HG02884 (cell line): ENCODE results near the gene ZNF784.

Experiments used
- ATAC-seq: cut with Tn5 transposase; IDR thresholded peaks from one replicate; pipeline ENCODE4 v1.9.1; 2021; ENCODE audit warnings: mild to moderate bottlenecking, moderate library complexity; ENCODE audit not compliant: unreplicated experiment

ZNF784 gene

DNA sequence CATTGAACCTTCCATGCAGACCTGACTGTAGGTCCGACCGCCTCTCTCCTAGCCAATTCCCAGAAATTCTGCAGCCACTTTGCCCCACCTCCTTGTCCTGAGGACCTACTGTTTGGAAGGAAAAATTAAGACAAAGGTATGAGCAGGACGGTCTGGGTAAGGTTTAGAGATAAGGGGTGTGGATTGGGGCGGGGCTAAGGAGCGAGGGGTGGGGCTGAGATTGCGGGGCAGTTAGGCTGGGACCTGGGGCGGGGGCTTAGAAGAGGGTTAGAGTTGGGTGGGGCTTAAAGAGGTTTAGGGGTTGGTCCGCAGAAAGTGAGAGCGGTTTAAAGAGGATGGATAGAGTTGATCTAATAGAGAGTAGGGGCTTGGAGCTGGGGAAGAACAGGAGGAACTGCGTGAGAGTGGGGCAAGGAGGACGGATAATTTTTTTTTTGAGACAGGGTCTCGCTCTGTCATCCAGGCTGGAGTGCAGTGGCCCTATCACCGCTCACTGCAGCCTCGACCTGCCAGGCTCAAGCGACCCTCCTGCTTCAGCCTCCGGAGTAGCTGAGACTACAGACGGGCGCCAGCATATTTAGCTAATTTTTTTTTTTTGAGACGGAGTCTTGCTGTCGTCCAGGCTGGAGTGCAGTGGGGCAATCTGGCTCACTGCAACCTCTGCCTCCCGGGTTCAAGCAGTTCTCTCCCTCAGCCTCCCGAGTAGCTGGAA is 20.6 kb downstream of the ZNF784 start:
- ATAC-seq = no peak

DNA sequence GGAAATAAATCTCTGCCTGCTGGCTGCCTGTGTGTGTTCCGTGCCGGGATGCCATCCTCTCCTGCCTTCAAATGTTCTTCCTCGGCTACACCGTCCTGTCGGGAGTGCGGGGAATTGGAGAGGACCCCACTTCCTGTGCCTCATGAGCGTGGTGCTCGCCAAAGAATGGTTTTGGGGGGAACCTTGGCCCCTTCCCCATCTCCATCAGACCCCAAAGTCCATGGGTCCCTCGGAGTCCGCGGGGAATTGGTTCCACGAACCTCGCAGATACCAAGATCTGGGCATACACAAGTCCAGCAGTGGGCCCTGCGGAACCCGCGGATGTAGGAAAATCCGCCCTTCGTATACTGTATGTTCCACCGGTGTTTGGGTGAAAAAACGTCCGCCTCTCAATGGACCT is 21.3 kb downstream of the ZNF784 start:
- no peak for ATAC-seq

DNA sequence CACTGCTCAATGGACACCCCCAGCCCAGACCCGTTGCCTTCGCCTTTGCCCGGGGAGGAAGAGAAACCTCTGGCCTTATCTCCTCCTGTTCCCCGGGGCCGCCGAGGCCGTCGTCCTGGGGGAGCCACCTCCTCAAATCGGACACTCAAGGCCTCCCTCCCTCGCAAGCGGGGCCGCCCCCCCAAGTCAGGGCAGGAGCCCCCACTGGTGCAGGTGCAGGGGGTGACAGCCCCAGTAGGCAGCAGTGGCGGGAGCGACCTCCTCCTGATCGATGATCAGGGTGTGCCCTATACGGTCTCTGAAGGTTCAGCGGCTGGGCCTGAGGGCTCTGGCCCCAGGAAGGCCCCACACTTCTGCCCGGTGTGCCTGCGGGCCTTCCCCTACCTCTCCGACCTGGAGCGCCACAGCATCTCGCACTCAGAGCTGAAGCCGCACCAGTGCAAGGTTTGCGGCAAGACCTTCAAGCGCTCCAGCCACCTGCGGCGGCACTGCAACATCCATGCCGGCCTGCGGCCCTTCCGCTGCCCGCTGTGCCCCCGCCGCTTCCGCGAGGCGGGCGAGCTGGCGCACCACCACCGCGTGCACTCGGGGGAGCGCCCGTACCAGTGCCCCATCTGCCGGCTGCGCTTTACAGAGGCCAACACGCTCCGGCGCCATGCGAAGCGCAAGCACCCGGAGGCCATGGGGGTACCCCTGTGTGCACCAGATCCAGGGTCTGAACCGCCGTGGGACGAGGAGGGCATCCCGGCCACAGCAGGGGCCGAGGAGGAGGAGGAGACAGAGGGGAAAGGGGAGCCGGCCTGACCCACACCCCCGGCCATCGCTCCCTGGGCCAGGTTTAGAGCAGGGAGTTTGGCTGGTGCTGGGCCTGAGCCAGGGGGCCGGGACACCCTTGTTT is 22.0 kb downstream of the ZNF784 start:
- ATAC-seq = no peak

DNA sequence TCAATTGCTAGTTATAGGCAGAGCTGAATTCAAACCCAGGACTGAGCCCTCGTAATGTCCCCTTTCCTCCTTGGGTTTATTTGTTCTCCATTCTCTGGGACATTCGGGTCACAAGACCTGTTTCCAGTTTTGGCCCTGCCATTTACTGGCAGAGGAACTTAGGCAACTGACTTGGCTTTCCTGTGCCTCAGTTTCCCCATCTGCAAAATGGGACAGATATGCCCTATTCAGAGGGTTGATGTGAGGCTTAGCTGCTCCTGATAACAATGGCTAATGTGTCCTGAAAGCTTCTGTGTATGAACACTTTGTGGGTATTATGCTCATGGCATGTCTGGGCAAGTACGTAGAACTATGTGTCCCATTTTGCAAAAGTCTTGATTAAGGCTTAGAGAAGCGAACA is 23.3 kb downstream of the ZNF784 start:
- no peak for ATAC-seq

DNA sequence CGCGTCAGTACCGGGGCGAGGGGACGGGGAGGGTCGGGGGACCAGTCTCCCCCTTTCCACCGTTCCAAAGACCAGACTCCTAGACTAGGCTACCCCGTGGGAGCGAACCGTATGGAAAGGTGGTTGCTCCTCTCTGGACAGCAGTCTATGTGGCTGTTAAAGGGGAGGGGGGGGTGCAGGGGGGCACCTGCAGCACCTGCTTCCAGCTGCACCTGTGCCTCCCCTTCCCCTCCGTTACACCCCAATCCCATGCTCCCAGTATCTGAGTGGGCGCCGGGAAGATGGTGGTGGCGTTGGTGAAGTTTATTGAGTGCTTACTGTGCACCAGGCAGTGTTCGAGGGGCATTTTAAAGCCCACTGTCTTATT is 23.7 kb downstream of the ZNF784 start:
- ATAC-seq = no peak

DNA sequence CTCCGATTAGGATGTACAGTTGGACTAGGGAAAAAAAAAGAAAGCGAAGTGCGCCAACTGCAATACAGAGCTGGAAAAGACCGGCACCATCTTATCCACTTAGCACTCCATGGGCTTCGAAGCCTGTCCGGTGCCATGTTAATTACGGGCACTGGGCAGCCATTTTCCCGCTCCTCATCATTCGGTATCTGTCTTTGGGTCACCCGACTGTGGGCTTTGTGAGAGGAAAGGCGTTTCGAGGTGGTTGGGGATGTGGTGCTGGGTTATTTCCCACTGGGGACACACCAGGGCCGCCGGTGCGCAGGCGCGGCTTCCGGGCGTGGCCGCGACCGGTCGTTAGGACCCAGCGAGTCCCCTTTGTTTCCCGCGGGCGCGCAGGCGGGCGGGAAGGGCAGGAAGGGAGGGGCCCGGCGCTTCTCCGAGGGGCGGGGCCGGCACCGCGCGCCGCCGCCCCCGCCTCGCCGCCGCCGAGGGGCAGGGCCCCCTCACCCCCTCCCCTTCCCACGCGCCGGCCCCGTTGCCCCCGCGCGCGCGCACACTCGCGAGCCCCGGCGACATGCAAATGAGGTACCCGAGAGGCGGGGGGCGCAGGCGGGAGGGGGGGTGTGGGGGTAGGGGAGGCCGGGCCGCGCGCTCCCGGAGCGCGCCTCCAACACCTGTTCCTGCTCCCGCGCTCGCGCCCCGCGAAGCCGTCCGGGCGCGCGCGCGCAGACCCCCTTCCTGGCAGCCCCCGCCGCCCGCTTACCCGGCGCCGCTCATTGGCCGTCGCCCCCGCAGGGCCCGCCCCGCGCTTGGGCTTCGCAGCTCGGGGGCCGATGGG is 24.3 kb downstream of the ZNF784 start, which contains the start of gene ZNF524:
TSS of gene ZNF524 (plus strand) at position 447 of the 820 bp plus-strand sequence. CDS start 1,825 bp downstream, outside the sequence.
- peak; percentile 36 for ATAC-seq

DNA sequence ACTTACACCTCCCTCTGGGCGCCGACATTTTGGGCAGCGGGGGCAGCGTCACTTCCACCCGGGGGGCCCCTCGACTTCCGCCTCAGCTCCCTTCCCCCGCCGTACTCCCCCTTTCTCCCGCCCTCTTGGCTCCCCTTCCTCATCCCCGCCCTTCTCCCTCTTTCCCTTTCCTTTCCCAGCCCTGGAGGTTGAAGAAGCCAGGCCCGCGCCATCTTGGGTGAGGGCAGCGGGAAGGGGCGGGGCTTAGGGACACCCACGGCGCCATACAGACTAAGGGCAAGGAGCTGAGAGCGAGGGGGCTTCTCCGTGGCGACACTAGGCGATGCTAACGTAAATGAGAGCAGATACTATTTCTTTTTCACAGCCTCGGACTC is 24.9 kb downstream of the ZNF784 start, which contains the start of gene FIZ1:
TSS of gene FIZ1 (minus strand) at position 50 of the 374 bp plus-strand sequence. CDS start 1,652 bp downstream, outside the sequence.
- peak; percentile 39 for ATAC-seq

DNA sequence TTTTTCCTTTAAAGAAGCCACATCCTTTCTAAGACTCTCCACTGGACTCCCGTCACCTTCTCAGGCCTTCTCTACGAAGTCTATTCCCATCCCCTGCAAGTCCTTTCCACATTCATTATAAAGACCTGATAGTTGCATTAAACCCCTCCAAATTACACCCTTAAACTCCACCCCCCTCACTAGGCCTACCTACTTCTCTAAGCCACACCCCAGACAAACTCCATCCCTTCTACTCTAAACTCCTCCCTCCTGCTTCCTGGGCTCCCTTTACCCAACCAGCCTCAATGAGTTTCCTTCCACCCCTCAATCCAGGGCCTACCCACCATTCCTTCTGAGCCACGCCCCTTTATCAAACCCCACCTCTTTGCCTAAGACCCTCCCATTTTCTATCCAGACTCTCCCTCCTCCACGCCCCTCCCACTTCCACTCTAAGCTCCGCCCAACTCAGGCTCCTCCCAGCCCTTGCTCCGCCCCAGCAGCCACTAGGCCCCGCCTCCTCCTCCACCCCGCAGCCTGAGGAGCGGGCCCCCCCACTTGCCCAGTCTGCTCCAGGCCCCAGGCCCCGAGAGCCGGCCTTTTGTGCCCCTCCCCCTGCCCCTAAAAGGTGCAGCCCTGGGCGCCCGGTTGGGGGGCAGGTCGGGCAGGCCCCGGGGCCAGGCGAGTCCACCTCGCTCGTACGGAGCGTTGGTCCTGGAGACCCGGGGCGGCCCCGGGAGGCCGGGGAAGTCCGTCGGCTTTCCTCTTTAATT is 25.5 kb downstream of the ZNF784 start:
- ATAC-seq = peak; percentile 39

DNA sequence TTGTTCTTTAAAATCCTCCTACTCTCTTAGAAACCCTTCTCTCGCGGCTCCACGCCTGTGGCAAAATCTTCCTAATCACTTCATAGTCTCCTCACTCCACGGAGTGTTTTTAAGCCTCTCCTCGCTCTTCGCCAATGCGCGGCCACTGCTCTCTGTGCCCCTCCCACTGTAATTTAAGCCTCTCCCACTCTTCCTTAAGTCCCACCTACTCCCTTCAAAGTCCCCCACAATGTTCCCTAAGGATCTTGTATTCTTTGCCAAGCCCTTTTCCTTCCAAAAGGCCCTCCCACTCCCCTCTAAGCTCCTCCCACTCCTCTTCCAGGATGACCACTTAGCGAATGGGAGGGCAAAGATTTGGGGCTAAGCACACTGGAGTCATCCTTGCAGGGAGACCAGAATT is 26.3 kb downstream of the ZNF784 start:
- no peak for ATAC-seq

DNA sequence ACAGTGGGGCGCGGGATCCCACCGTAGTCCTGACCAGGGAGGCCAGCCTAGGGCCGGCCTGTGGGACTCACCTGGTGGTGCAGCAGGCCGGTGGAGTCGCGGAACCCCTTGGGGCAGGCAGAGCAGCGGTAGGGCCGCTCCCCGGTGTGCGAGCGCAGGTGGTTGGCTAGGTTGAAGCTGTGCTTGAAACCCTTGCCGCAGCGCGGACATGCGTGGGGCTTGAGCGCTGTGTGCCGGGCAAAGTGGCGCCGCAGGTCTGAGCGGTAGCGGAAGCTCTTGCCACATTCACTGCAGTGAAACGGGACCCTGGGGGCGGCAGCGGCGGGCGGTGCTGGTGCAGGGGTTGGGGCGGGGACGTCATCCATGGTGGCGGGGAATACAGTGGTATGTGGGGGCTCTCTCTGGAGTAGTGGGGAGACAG is 26.9 kb downstream of the ZNF784 start:
- ATAC-seq = no peak

DNA sequence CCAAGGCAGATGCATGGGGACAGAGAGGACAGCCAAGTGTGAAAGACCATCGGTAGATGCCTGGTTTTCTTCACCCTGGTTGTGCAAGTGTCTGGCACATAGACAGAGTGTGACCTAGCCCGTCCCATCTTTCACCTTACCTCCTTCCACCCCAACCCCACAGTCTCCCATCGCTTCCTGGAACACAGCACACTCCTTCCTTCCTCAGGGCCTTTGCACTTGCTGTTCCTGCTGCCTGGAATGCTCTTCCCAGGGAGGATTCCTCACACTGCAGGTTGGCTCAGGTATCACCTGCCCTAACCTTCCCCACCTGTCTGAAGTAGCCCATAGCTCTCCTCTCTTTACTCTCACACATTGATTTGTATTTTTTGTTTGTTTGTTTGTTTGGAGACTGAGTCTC is 28.1 kb downstream of the ZNF784 start:
- ATAC-seq = no peak

DNA sequence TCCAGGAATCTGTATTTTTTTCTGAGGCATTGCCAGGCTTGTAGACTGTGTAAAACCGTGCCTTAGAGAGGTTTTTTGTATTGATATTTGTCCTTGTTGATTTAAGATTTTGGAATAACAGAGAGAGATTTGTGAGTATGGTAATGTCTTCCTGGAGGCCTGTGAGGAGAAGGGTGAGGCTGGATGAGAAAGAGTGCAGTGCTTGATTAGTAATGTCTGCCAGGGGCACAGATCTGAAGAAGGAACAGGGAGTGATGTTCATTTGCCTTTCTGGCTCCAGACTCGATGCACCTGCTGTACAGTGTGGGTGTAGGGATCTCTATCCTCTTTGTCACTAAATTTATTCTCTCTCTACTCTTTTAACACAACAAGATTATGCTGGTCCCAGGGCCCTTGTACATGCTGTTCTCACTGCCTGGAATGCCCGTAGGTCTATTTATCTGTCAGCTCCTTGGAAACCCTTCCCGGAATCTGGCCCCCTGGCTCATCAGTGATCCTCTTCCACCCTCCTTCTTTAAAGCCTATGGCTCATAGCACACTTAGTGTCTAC is 29.3 kb downstream of the ZNF784 start:
- ATAC-seq = no peak

DNA sequence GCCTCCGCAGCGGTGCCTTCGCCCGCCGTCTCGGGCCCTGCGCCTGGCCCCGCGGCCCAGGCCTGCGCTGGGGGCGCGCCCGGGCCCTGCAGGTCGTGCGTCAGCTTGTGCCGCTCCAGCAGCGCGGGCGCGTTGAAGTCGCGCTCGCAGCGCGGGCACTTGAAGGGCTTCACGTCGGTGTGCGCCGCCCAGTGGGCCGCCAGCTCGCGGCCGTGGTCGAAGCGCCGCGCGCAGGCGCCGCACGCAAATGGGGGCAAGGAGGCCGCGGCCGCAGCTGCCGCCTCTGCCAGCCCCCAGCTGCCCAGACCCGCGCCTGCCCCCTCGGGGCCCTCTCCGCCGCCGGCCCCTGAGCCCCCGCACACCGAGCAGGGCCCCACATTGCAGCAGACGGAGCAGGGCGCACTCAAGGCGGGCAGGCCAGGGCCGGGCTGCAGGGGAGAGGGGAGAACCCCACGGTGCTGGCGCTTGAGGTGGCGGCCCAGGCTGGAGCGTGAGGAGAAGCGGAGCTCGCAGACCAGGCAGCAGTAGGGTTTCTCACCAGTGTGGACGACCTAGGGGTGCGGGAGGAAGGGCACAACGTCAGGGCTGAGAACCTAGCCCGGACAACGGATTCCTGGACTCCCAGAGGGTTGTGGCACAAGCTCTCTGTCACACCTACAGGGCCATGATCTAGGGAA is 31.1 kb downstream of the ZNF784 start:
- no peak for ATAC-seq

DNA sequence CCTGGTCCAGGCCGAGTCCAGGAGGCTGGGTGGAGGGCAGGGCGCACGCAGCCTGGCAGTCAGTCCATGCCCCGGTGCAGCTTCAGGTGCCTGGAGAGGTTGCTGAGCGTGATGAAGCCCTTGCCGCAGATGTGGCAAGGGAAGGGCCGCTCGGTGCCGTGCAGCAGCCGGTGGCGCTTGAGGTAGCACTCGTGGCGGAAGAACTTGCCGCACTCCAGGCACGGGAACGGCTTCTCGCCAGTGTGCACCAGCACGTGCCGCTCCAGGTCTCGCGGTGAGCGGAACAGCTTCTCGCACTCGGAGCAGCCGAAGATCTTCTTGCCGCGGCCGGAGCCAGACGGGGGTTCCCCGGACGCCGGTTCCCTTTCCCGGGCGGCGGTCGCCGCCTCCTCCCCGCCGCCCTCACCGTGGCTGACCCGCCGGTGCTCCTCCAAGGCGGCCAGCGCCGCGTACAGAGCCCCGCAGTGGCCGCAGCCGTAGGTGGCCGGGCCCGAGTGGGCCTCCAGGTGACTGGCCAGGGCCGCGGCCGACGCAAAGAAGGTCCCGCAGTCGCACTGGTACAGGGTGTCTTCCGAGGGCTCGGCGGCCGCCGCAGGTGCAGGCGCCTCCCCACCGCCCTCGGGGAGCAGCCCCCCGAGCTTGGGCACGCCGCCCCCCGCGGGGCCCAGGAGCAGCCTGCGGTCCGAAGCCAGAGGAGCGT is 31.8 kb downstream of the ZNF784 start:
- ATAC-seq = no peak

DNA sequence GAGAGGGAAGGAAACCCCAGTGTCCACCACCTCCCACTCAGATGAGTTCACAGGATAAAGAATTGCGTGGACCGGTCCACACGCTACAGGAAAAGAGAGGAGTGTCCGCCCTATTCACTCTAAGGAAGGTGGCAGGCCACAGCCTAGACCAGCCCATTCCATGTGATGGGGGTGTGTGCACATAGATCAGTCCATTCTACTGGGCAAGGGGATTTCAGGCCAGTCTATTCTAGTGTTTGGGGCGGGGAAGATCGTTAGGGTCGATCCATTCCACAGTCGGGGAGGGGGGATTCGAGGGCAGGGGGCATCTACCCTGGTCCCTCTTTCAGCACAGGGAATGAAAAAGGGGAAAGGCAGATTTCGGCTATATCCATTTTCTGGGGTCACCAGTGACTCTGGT is 32.8 kb downstream of the ZNF784 start:
- ATAC-seq = no peak

DNA sequence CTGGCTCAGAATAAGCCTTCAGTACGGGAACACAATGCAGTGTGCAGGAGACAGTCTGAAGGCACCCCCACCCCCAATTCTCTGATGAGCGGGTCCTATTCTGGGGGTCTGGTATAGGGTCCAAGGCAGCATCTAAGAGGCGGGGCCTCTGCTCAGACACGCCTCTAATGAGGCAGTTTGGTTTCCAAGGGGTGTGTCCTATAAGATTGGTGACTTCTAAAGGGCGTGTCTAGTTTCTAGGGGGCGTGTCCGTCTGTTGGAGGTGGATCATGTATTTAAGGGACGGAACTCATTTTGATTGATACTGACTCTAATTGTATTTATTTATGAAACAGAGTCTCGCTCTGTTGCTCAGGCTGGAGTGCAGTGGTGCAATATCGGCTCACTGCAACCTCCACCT is 33.7 kb downstream of the ZNF784 start:
- ATAC-seq = no peak

DNA sequence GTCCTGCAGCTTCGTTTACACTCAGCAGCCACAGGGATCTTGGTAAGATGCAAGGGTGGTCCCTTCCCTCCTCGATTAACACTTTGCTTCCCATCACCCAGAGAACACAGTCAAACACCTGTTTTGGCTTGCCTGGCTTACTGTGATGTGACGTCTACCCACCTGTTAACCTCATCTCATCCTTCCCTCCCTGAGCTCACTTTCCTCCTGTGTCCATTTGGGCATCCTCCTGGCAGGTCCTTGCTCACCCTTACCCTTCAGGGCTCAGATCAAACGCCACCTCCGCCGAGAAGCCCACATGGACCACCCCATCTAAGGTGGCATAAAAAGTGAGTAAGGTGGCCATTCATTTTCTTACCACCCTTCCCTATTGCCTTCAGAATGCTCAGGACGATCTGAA is 34.3 kb downstream of the ZNF784 start:
- ATAC-seq = no peak

DNA sequence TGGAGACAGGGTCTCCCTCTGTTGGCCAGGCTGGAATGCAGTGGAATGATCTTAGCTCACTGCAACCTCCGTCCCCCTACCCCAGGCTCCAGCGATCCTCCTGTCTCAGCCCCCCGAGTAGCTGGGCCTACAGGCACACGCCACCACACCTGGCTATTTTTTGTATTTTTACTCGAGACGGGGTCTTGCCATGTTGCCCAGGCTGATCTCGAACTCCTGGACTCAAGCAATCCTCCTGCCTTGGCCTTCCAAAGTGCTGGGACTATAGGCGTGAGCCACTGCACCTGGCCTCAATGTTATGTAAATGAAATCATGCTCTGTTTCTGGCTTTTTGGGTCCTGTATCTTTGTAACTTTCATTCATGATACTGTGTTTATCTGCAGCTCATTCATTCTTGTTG is 35.6 kb downstream of the ZNF784 start:
- ATAC-seq = no peak
